Occipital lobe (tissue), 2 donors: Measurements from ENCODE around the gene CNRIP1. TPM values are rescaled to one million over a fixed set of nuclear protein-coding genes. Genes with fewer than 3 reads are reported as not detected.
A peak's percentile ranks its signal among the peaks of the same experiment; 100 is the strongest.

Experiments
- DNase-seq: peaks from one replicate; lab custom pipeline; 2025; lab: John Stamatoyannopoulos, UW
- total RNA-seq: library from RNA; depleted of rRNA; stranded (reverse); fragments of >200 nt; gene quantifications from one replicate; pipeline ENCODE4 v1.2.3, GENCODE V29; 2014

CNRIP1 gene
- total RNA-seq, 1 donor from 2014 or later: 74.2 TPM

DNA sequence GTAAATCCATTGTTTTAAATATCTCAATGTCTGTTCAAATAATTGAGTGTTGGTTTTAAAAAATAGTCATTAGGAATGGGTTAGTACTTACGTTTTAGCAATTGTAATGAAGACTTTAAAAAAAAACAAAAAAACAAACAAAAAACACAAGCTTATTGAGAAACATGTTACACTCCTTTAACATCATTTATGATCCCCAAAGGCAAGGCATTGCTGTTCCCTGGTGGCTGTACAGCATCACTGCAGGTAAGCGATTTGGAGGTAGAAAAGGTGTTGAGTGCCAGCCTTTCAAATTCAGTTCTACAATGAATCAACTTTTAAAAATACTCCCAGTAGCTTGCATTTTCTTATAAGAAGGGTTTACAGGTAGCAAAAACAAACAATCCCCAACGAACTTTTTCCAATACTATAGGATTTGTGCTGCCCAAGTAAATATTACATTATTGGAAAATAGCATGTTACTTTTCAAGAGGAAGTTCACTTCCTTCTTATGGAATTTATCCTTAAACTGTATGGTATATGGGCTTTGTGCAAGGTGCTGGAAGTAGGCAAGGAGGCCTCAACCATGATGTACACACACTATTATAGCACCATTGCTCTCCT lies 27.5 kb downstream of the CNRIP1 start:
- no peak for DNase-seq

GRCh38 chr2:68291314-68291713 lies 28.4 kb downstream of the CNRIP1 start:
- DNase-seq: no peak

- peak; percentile 51 for DNase-seq
Observed at GRCh38 chr2:68290901-68291300, 28.8 kb downstream of the CNRIP1 start.

GRCh38 chr2:68287580-68288441 lies 31.9 kb downstream of the CNRIP1 start:
- peak; percentile 30 for DNase-seq

DNA sequence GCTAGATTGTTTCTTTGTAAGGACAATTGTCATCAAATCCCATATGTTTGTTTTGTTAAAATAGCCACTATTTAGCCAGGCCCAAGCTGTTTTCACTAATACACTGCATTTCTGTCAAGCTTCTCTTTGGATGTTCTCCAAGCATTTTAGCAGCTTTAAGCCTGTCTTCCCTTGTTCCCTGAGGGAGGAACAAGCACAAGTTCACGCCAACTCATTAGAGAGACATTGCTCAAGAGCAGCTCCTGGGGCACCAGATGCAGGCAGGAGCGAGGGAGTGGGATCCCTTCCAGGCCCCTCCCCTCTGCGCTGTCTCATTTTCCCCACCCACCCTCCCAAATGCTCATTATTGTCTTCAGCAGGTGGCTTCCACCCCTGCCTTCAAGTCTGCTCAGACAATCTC lies 34.9 kb downstream of the CNRIP1 start:
- peak; percentile 47 for DNase-seq

DNA sequence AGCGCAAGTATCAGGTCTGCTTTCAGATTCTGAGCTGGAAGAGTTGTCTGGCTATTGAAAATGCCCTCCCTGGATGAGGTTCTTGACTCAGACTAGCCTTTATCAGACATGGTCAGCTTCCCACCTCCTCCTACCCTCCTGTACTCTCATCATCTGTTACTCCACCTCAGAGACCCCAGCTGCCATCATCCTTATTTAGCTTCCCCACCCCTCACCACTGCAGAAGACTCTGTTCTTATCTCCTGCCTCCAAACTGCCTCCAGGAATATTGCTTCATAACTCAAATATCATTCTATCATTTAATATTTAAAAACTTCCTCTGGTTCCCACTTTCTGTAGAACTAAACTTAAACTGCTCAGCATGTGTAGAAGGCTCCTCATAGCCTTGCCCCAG lies 36.3 kb downstream of the CNRIP1 start:
- no peak for DNase-seq

- no peak for DNase-seq
Observed at GRCh38 chr2:68282811-68283418, 36.8 kb downstream of the CNRIP1 start.

DNA sequence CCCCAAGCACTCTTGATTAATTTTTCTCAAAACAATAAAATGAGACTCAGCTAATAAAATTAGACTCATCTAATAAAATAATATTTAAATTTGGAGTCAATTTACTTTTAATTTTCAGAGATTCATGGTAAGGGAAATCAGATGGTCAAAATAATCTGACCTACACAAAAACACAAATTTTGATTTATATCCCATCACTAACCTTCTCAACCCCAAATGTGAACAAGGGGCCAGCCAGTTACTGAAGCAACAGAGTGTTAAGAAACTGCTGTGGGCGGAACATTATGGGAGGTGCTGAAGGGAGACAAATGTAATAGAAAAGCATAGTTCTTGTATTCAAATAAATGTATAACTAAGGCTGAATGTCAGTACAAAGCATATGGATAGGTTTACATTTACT lies 39.0 kb downstream of the CNRIP1 start:
- DNase-seq: no peak

GRCh38 chr2:68280348-68280747 lies 39.4 kb downstream of the CNRIP1 start:
- DNase-seq: no peak

- no peak for DNase-seq
Observed at GRCh38 chr2:68279691-68280090, 40.1 kb downstream of the CNRIP1 start.

DNA sequence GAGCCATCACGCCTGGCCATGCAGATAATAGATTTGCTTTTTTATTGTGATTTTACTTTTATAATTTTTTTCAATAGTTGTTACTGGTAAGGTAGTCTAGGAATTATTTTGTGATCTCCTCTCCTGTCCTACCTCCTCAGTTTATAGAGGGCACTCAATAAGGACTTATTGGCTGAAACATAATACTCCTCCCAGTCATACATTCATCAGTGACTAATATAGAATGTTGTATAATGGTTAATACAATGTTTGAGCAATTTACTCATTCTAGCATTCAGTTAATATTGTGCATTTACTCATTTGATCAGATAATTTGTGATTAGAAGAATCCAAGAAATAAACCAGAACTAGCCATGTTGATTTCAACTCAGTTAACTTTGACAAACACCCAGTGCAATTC lies 41.6 kb downstream of the CNRIP1 start:
- DNase-seq: no peak

DNA sequence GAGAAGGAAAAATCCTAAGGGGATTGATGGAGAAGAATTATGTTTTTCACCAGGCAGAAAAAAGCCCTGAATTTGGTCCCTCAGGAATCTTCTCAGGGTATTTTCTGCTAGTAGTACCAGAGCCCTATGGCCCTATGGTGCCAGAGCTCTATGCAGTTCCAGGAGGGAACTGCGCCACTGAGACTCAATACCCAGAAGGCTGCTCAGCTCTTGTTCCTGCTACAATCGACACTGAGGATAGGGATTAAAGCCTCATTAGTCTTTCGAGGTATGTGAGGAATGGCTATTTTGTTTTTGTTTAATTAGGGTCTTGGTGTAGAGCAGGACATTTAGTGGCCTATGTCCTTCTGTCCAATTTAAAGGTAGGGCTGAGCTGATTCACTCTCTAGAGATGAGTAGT lies 45.7 kb downstream of the CNRIP1 start:
- no peak for DNase-seq

- no peak for DNase-seq
Observed at GRCh38 chr2:68272246-68272994, 47.3 kb downstream of the CNRIP1 start.

DNA sequence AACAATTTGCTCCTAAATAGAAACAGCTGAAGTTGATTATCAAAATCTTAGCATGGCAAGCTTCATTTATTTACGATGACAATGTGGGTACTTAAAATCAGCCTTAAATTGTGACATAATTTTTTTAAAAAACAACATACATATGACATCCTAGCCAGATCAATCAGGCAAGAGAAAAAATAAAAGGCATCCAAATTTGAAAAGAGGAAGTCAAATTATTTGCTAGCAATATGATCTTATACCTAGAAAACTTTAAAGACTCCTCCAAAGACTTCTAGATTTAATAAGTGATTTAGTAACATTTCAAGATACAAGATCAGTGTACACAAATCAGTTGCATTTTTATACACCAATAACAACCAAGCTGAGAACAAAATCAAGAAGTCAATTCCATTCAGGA lies 53.1 kb downstream of the CNRIP1 start:
- no peak for DNase-seq

DNA sequence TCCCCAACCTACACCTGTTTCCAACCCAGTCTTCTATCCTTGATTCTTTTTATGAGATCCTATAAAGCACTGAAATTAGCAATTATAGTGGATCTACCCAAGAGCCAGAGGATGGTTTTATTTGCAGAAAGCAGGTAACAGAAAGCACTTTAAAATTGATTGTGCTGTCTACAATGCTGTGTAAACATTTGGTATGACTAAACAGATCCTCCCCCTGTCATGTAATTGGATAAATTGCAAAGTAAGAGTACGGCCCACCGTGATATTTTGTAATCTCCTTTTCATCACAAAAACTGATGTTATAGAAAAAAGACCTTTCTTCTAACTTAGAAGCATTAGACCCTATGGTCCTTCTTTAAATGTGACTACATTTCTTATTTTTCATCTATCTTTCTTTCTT lies 56.1 kb downstream of the CNRIP1 start:
- no peak for DNase-seq

DNA sequence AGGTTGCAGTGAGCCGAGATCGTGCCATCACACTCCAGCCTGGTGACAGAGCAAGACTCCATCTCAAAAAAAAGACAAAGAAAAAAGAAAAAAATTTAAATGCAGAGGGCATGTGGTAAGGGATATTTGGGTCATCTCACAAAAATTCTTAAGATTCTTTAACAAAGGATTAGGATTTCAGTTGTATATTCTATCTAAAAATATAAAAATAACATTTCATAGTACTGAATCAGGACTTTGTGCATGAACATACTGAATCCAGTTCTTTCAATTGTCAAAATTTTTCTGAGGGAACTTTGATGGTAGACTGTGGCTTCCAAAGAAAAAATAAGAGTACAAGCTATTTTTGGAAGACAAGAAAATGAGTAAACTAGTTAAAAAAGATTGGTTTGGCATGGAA lies 60.9 kb downstream of the CNRIP1 start:
- DNase-seq: no peak

DNA sequence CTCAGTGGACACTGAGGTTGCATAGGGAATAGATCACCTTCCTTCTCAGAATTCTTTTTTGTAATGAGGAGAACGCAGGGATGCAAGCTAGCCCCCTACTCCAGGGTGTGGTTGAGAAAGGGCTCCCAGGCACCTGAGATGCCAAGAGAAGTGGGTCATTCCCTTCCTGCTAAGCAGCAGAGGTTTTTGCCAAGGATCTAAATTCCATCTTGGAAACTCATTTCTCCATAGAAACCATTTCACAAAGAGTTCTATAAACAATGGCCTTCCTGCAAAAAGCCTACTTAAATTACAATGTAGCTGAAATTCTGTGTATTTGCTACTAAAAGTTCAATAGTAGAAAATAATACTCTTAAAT lies 63.7 kb downstream of the CNRIP1 start:
- no peak for DNase-seq

DNA sequence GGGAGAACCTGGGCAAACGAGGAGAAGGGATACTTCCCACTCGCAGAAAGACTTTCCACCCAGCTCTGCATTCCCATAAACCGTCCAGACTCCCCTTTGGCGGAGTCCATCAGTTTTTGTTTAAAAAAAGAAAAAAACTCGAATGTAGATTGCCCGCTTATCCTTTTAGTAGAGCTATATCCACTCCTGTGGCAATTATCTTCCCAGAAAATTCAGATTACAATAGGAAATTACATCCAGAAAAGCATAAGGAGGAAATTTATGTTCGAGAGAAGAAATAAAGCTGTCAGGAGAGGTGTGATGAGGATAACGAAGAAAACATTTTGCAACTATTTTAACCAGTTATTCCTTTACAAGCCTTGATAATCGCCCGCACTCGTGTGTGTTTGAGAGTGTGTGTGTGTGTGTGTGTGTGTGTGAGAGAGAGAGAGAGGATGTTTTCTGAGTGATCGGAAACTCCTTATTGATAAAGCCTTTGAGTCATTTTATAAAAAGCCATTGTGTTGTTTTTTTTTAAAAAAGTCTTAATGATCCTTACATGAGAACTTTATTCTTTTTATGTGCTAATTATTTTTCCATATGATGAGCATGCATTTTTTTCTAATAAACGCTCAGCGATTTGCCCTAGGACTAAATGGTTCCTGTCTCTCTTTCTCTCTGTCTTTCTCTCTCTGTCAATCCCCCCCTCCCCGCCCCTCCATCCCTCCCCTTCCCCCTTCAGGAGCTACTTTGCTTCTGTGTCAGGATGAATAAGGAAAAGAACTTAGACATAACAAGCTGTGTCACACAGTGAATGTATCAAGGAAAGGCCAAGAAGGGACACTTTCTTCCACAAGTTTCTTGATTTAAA lies 66.3 kb downstream of the CNRIP1 start:
- DNase-seq: no peak

DNA sequence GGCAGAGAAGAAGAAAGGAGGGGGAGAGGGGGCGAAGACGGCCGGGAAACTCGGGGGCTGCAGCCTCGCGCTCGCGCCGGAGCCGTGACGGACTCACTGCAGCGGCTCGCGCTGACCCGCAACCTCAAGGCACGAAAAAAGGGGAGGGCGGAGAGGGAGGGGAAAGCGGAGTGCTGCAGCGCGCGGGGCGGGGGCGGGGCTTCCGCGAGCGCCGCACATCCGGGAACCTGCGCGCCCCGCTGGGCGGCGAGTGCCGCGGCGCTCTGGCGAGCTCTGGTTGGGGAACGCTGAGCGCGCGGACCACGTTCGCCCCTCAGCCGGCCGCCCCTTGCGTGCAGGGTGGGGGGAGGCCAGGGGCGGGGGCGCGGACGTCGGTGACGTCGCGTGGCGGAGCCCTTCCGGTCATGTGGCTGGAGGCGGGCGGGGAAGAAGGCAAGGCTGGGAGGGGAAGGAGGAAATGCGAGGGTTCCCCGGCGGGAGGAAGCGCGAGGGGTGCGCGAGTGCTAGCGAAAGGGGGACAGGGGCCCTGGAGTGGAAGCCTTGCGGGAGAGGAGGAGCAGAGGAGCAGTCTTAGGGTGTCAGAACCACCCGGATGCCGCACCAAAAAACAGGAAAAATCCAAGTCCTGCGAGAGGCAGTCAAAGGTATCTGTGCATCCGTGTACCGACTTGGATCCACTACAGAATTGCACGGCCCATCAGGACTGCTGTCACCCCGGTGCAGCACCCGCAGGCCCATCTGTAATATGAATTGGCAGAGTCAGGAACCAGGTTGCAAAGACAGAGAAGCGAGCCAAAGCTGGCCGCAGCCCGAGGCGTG lies 67.1 kb downstream of the CNRIP1 start, which contains the start of gene PPP3R1:
Gene PPP3R1, minus strand, starts transcription at position 133 of the 819 bp plus-strand sequence. CDS start 405 bp downstream, outside the sequence.
- DNase-seq: peak; percentile 95

DNA sequence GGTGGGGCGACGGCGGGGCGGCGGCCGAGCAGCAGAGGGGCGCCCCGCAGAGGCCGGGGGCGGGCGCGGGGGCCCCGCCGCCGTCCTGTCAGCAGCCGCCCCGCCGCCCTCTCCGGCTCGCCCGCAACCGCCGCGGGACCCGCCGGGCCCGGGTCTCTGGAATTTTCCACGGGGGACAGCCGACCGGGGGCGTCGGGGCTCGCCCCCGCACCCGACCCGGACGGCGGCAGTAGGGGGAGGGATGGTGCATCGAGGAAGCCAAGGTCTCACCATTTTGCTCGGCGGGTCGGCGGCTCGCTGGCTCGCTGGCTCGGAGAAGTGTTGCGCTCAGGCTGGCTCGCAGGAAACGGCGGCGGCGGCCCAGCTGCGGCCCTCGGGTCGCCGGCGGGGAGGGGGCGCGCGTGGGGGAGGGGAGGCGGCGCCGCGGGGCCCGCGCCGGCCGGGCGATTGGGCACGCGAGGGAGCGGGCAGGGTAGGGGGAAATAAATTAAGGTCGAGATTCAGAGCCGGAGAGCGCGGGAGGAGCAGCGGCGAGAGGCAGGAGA lies 67.8 kb downstream of the CNRIP1 start:
- no peak for DNase-seq
